Subcutaneous adipose tissue (tissue), 4 donors: ENCODE results near the gene PTPRN. TPM values are rescaled to one million over a fixed set of nuclear protein-coding genes. Genes with fewer than 3 reads are reported as not detected.

Source experiments
- CTCF ChIP-seq: fragments of 450-650 bp; IDR thresholded peaks from one replicate; pipeline ENCODE4 v1.5.1; 2016; ENCODE audit warnings: low read depth, mild to moderate bottlenecking, control low read depth, antibody characterized with exemption, moderate library complexity
- total RNA-seq, 4 donors: library from RNA; depleted of rRNA; stranded (reverse); fragments of >200 nt; gene quantifications; one replicate each; pipeline ENCODE4 v1.1.0, GENCODE V29; 2016

The PTPRN gene
- total RNA-seq, 4 donors from 2014 or later = not detected

DNA sequence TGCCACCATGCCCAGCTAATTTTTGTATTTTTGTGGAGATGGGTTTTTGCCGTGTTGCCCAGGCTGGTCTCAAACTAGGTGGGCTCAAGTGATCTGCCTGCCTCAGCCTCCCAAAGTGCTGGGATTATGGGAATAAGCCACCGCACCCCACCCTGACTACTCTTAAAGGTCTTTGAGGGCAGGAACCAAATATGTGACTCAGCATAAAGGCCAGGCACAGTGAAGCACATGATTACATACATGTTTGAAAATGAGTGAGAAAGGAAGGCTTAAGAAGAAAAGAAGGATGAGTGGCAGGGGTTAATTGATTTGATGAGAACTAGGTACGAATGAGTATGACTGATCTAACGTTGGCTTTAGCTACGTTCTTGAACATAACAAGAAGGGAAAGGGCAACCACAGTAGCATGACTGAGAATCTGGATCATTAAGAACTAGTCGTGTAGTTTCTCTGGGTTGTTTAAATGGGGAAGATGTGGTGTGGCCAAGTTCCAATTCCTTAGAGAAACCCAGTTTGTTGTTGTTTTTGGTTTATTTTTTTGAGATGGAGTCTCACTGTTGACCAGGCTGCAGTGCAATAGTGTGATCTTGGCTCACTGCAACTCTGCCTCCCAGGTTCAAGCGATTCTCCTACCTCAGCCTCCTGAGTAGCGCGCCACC is 16.6 kb upstream of the PTPRN start:
- no peak for TF ChIP-seq CTCF

GRCh38 chr2:219325136-219325535 is 15.9 kb upstream of the PTPRN start:
- no peak for TF ChIP-seq CTCF

- TF ChIP-seq CTCF = no peak
Measured at GRCh38 chr2:219323434-219323833, 14.2 kb upstream of the PTPRN start.

DNA sequence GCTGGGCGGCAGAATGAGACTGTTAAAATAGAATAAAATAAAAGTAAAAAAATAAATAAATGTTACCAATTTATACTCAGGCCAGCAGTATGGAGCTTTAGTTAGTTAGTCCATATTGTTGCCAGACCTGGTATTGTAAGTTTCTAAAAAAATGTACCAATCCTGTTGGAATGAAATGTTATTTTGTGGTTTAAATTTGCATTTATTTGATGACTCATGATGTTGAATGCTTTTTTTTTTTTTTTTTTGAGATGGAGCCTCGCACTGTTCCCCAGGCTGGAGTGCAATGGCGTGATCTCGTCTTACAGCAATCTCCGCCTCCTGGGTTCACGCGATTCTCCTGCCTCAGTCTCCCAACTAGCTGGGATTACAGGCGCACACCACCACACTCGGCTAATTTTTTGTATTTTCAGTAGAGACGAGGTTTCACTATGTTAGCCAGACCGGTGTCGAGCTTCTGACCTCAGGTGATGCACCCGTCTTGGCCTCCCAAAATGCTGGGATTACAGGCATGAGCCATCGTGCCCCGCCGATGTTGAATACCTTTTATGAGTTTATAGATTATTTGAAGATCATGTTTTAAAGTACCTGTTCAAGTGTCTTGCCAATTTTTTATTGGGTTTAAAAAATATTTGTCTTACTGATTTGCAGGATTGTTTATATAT is 5.7 kb upstream of the PTPRN start:
- no peak for TF ChIP-seq CTCF

GRCh38 chr2:219308142-219309101 is 779 bp downstream of the PTPRN start:
- TF ChIP-seq CTCF = no peak

GRCh38 chr2:219306047-219306446 is 3.2 kb downstream of the PTPRN start:
- TF ChIP-seq CTCF = no peak

DNA sequence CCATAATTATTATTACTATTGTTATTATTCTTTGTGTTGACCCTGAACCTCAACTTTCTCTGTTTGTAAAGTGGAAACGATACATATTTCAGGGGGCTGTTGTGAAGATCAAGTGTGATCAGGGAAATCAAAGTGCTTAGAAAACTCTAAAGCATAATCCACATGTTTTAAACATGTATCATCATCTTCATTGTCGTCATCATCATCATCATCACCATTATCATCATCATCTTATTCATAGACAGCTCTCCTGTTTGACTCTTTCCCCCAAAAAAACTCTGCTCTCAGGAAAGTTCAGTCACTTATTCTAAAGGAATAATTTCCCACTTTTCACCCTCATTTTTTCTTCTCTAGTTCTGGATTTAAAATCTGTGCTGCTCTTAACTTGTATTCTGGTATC is 5.0 kb downstream of the PTPRN start:
- no peak for TF ChIP-seq CTCF
